Activated CD4-positive, alpha-beta memory T cell treated with anti-CD3 and anti-CD28 coated beads for 36 hours (primary cell): Measurements from ENCODE around the gene IKZF1. TPM values are rescaled to one million over a fixed set of nuclear protein-coding genes. Genes with fewer than 3 reads are reported as not detected.

Experiments used
- CTCF ChIA-PET: fragments of 350-600 bp; sonication (Branson Sonifier 250); formaldehyde crosslinking; loops from one replicate; lab custom pipeline; 2021; ENCODE audit warnings: antibody characterized with exemption, inconsistent platforms; lab: Charles Lee
- POLR2A ChIA-PET: fragments of 350-600 bp; sonication (Branson Sonifier 250); formaldehyde crosslinking; loops from one replicate; lab custom pipeline; 2021; ENCODE audit warnings: antibody characterized with exemption; lab: Charles Lee
- DNase-seq: peaks from one replicate; pipeline ENCODE4 v3.0.0-alpha.2; 2020
- H3K27ac Mint-ChIP-seq: one replicate; pipeline ENCODE4 v1.8.0; 2021; ENCODE audit warnings: mixed read lengths
- H3K27me3 Mint-ChIP-seq: one replicate; pipeline ENCODE4 v1.8.0; 2021; ENCODE audit warnings: mixed read lengths
- H3K36me3 Mint-ChIP-seq: one replicate; pipeline ENCODE4 v1.8.0; 2021; ENCODE audit warnings: mixed read lengths
- H3K4me1 Mint-ChIP-seq: one replicate; pipeline ENCODE4 v1.8.0; 2021; ENCODE audit warnings: low read depth, mixed read lengths
- H3K4me3 Mint-ChIP-seq: one replicate; pipeline ENCODE4 v1.8.0; 2021; ENCODE audit warnings: mild to moderate bottlenecking, mixed read lengths
- H3K9me3 Mint-ChIP-seq: one replicate; pipeline ENCODE4 v1.8.0; 2021; ENCODE audit warnings: mixed read lengths
- intact Hi-C: fragments of 100-400 bp; cut with micrococcal nuclease; formaldehyde crosslinking; loops from one replicate; pipeline ENCODE4 v1.15.1; 2023
- total RNA-seq, 2 experiments: library from RNA; stranded (reverse); gene quantifications; one replicate each; pipeline ENCODE4 v1.2.3, GENCODE V29; 2021

IKZF1 gene
- total RNA-seq, 2 experiments from 2014 or later = 207 to 216 TPM

DNA sequence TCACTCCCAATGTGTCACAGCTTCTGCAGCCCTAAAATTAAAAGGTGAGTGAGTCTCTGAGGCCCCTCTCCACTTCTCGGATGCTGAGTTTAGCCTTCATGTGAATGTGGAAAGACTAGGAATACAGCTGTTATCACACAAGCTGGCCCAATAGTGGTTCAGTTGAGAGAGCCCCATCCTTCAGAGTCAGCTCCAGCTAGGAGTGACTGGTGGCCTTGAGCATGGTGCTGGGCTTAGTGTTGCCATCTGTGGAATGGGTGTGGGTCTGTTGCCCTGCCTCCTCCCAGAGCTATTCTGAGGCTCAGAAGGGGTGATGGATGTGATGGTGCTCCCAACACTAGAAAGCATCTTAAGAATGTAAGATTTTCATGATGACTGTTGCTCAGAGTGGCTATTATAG is 89.8 kb downstream of the IKZF1 start:
- no peaks in the 10 kb centered on the region for H3K9me3 Mint-ChIP-seq
- H3K4me1 Mint-ChIP-seq = peaks cover 85% of the 10 kb centered on the region
- peak overlapping the region; percentile 51 for H3K4me3 Mint-ChIP-seq
- DNase-seq = no peak
- ChIA-PET POLR2A (interaction anchor here (0.6 to 2.0 kb wide), 3 partner anchors 22 to 73 kb away, joined by 3 to 7 read pairs (median 3); no protein-coding TSS in a partner anchor), CTCF (interaction anchor here (0.8 to 1.6 kb wide), 2 partner anchors 22 to 26 kb away, joined by 3 to 7 read pairs; no protein-coding TSS in a partner anchor)
- peaks cover 77% of the 10 kb centered on the region for H3K36me3 Mint-ChIP-seq
- peak overlapping the region; percentile 97 for H3K27ac Mint-ChIP-seq
- intact Hi-C loops = no loop called here
- H3K27me3 Mint-ChIP-seq = no peaks in the 10 kb centered on the region

DNA sequence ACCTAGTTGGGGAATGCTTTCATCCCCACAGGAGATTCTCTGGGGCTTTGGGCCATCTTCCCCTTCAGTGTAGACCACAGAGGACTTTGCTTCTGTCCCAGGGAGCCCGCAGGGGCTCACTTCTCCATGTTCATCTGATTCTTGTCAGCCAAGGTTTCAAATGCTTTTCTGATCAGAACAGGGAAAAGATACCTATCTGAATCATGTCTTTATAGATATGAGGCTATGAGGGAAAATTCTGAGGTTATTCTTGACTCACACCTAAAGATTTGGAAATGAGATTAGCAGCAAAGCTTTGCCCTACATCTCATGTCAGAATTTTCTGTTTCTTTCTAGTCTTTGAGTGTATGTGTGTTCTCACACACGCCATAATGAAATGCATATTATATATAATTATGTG is 92.3 kb downstream of the IKZF1 start:
- Mint-ChIP-seq H3K4me3 (peak overlapping the region; percentile 15), H3K27me3 (no peaks in the 10 kb centered on the region), H3K9me3 (no peaks in the 10 kb centered on the region), H3K4me1 (peaks cover 79% of the 10 kb centered on the region), H3K27ac (peak overlapping the region; percentile 84), H3K36me3 (peaks cover 85% of the 10 kb centered on the region)
- peak; percentile 51 for DNase-seq
- CTCF ChIA-PET = interaction anchor here (0.8 to 3.5 kb wide), 6 partner anchors 19 to 304 kb away, joined by 3 to 20 read pairs (median 8); no protein-coding TSS in a partner anchor
- POLR2A ChIA-PET = interaction anchor here (0.8 to 3.0 kb wide), 9 partner anchors 10 to 192 kb away, joined by 3 to 13 read pairs (median 5); no protein-coding TSS in a partner anchor
- intact Hi-C loops = loop anchor here (1.0 to 5.0 kb wide), 10 partner anchors 26 to 726 kb away; no protein-coding TSS in a partner anchor

GRCh38 chr7:50397320-50397970 is 92.9 kb downstream of the IKZF1 start:
- Mint-ChIP-seq H3K4me3 (peak overlapping the region; percentile 20), H3K4me1 (peaks cover 79% of the 10 kb centered on the region), H3K9me3 (no peaks in the 10 kb centered on the region), H3K36me3 (peaks cover 85% of the 10 kb centered on the region), H3K27ac (peak overlapping the region; percentile 84), H3K27me3 (no peaks in the 10 kb centered on the region)
- DNase-seq = peak; percentile 50
- POLR2A ChIA-PET = interaction anchor here (0.8 to 3.0 kb wide), 11 partner anchors 9 to 192 kb away, joined by 3 to 13 read pairs (median 4); no protein-coding TSS in a partner anchor
- CTCF ChIA-PET = interaction anchor here (0.7 to 3.5 kb wide), 9 partner anchors 15 to 305 kb away, joined by 3 to 20 read pairs (median 3); no protein-coding TSS in a partner anchor
- intact Hi-C loops = loop anchor here (1.0 to 5.0 kb wide), 10 partner anchors 26 to 726 kb away; no protein-coding TSS in a partner anchor

GRCh38 chr7:50397971-50398324 is 93.4 kb downstream of the IKZF1 start:
- Mint-ChIP-seq H3K9me3 (no peaks in the 10 kb centered on the region), H3K36me3 (peaks cover 85% of the 10 kb centered on the region), H3K4me1 (peaks cover 79% of the 10 kb centered on the region), H3K27me3 (no peaks in the 10 kb centered on the region), H3K4me3 (no peak overlapping the region), H3K27ac (peak overlapping the region; percentile 84)
- POLR2A ChIA-PET = interaction anchor here (1.0 to 3.0 kb wide), 9 partner anchors 9 to 83 kb away, joined by 3 to 13 read pairs (median 5); no protein-coding TSS in a partner anchor
- intact Hi-C loops = loop anchor here (1.0 to 5.0 kb wide), 10 partner anchors 27 to 725 kb away; no protein-coding TSS in a partner anchor
- CTCF ChIA-PET = interaction anchor here (0.7 to 3.5 kb wide), 7 partner anchors 15 to 193 kb away, joined by 3 to 20 read pairs (median 6); no protein-coding TSS in a partner anchor
- DNase-seq = peak; percentile 65

DNA sequence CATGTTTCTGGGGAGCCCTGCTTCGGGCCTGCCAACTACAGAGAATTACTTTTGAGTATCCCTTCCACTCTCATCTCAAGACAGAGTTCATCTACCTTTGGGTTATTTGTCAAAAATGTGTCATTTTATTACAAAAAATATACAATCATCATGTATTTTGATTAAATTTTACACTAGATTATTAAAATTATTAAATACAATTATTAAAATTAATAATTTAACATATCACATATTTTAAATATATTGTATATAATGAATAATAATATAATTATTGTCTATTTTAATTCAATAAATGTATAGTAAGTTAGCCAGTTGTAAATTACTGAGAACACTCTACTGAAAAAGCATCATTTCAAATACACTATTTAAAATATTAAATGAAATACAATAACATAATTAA is 94.7 kb downstream of the IKZF1 start:
- no peak overlapping the region for H3K4me3 Mint-ChIP-seq
- DNase-seq = no peak
- no peak overlapping the region for H3K27ac Mint-ChIP-seq
- intact Hi-C loops = loop anchor here (5.0 kb wide), 1 partner anchor 263 kb away; no protein-coding TSS in a partner anchor
- H3K4me1 Mint-ChIP-seq = peaks cover 79% of the 10 kb centered on the region
- peaks cover 84% of the 10 kb centered on the region for H3K36me3 Mint-ChIP-seq
- ChIA-PET CTCF (interaction anchor here (0.7 to 3.5 kb wide), 5 partner anchors 17 to 287 kb away, joined by 3 to 20 read pairs (median 6); no protein-coding TSS in a partner anchor), POLR2A (no interaction called here)
- H3K27me3 Mint-ChIP-seq = no peaks in the 10 kb centered on the region
- H3K9me3 Mint-ChIP-seq = no peaks in the 10 kb centered on the region

DNA sequence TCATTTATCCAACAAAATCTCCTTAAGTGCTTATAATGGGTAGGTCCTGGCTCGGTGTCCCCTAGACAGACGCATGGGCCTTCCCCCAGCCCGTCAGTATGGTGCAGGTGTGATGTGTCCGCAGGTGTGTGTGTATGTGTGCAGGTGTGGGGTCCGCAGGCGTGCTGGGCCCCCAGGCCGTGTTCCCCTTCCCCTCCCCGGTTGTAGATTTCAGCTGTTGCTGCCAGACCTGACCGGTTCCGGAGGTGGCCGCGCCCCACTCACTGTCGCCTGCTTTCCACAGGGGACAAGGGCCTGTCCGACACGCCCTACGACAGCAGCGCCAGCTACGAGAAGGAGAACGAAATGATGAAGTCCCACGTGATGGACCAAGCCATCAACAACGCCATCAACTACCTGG is 95.1 kb downstream of the IKZF1 start:
- no peak overlapping the region for H3K4me3 Mint-ChIP-seq
- ChIA-PET CTCF (interaction anchor here (2.7 to 3.5 kb wide), 2 partner anchors 18 to 194 kb away, joined by 13 to 20 read pairs; no protein-coding TSS in a partner anchor), POLR2A (no interaction called here)
- intact Hi-C loops = loop anchor here (5.0 kb wide), 1 partner anchor 263 kb away; no protein-coding TSS in a partner anchor
- no peak overlapping the region for H3K27ac Mint-ChIP-seq
- DNase-seq = no peak
- no peaks in the 10 kb centered on the region for H3K9me3 Mint-ChIP-seq
- no peaks in the 10 kb centered on the region for H3K27me3 Mint-ChIP-seq
- H3K4me1 Mint-ChIP-seq = peaks cover 79% of the 10 kb centered on the region
- peaks cover 82% of the 10 kb centered on the region for H3K36me3 Mint-ChIP-seq

DNA sequence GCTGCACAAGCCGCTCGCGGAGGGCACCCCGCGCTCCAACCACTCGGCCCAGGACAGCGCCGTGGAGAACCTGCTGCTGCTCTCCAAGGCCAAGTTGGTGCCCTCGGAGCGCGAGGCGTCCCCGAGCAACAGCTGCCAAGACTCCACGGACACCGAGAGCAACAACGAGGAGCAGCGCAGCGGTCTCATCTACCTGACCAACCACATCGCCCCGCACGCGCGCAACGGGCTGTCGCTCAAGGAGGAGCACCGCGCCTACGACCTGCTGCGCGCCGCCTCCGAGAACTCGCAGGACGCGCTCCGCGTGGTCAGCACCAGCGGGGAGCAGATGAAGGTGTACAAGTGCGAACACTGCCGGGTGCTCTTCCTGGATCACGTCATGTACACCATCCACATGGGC is 95.6 kb downstream of the IKZF1 start:
- intact Hi-C loops = no loop called here
- no peak overlapping the region for H3K27ac Mint-ChIP-seq
- no peak for DNase-seq
- no peaks in the 10 kb centered on the region for H3K27me3 Mint-ChIP-seq
- CTCF ChIA-PET = interaction anchor here (3.5 kb wide), 1 partner anchor 17 kb away, joined by 20 read pairs; no protein-coding TSS in a partner anchor
- POLR2A ChIA-PET = no interaction called here
- H3K36me3 Mint-ChIP-seq = peaks cover 80% of the 10 kb centered on the region
- peaks cover 83% of the 10 kb centered on the region for H3K4me1 Mint-ChIP-seq
- H3K4me3 Mint-ChIP-seq = no peak overlapping the region
- H3K9me3 Mint-ChIP-seq = no peaks in the 10 kb centered on the region

GRCh38 chr7:50404392-50404791 is 99.9 kb downstream of the IKZF1 start:
- intact Hi-C loops = no loop called here
- no peak overlapping the region for H3K4me3 Mint-ChIP-seq
- no peak for DNase-seq
- H3K4me1 Mint-ChIP-seq = peaks cover 81% of the 10 kb centered on the region
- H3K27ac Mint-ChIP-seq = peak overlapping the region; percentile 49
- POLR2A ChIA-PET = no interaction called here
- H3K36me3 Mint-ChIP-seq = peaks cover 49% of the 10 kb centered on the region
- H3K9me3 Mint-ChIP-seq = no peaks in the 10 kb centered on the region
- CTCF ChIA-PET = interaction anchor here (1.2 to 1.9 kb wide), 3 partner anchors 12 to 199 kb away, joined by 3 to 11 read pairs (median 3); no protein-coding TSS in a partner anchor
- no peaks in the 10 kb centered on the region for H3K27me3 Mint-ChIP-seq

GRCh38 chr7:50405221-50405620 is 100.7 kb downstream of the IKZF1 start:
- H3K36me3 Mint-ChIP-seq = peaks cover 41% of the 10 kb centered on the region
- POLR2A ChIA-PET = no interaction called here
- H3K4me1 Mint-ChIP-seq = peaks cover 80% of the 10 kb centered on the region
- H3K4me3 Mint-ChIP-seq = no peak overlapping the region
- H3K27me3 Mint-ChIP-seq = no peaks in the 10 kb centered on the region
- CTCF ChIA-PET = interaction anchor here (1.0 to 3.2 kb wide), 3 partner anchors 11 to 31 kb away, joined by 3 to 11 read pairs (median 3); no protein-coding TSS in a partner anchor
- no peak for DNase-seq
- intact Hi-C loops = no loop called here
- H3K9me3 Mint-ChIP-seq = no peaks in the 10 kb centered on the region
- H3K27ac Mint-ChIP-seq = peak overlapping the region; percentile 63

- CTCF ChIA-PET = interaction anchor here (1.2 to 3.2 kb wide), 3 partner anchors 11 to 314 kb away, joined by 5 to 11 read pairs (median 7); partner anchors contain the start of gene ZPBP
- POLR2A ChIA-PET = interaction anchor here (1.0 kb wide), 1 partner anchor 9 kb away, joined by 5 read pairs; no protein-coding TSS in a partner anchor
- Mint-ChIP-seq H3K9me3 (no peaks in the 10 kb centered on the region), H3K27me3 (no peaks in the 10 kb centered on the region), H3K4me1 (peaks cover 76% of the 10 kb centered on the region), H3K4me3 (no peak overlapping the region), H3K36me3 (peaks cover 24% of the 10 kb centered on the region), H3K27ac (peak overlapping the region; percentile 9)
- intact Hi-C loops = no loop called here
- no peak for DNase-seq
These were observed 102.4 kb downstream of the IKZF1 start for GRCh38 chr7:50406935-50407334.

DNA sequence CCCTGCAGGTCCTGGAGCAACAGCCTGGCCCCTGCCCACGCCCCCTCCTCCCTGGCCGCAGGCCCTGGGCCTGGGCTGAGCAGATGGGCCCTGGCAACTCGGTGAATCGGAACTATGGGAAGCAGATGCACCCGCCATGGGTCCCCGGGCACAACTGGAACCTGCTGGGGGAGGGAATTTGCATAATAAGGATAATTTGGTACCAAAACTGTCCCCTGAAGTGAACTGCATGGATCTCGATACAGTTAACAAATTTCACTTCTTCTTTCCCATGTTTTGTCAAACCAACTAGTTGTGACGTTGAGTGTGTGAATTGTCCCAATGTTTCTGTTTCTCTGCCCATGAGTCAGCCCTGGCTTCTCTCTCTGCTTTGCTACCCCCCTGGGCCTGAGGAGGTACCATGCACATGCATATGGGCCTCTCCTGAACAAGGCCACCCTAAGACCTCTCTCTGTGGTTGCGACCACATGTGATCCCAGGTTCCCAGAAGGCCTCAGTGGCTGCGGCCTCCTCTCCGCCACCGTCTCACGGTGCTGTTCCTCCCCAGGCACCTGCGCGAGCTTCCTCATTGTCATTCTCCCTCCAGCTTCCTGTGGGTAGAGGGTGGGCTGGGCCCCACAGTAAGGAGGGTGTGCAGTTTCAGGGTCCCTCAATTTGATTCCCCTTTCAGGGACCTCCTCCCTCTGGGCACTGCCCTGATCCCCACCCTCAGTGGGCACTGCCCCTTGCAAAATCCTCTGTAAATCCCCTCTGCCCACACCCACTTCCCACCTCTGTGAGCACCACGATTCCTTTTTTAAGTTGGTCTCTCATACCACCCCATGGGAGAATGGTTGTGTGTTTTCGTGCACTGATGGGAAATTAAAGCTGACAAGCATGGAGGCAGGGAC is 105.6 kb downstream of the IKZF1 start:
- no peaks in the 10 kb centered on the region for H3K27me3 Mint-ChIP-seq
- no peak overlapping the region for H3K4me3 Mint-ChIP-seq
- H3K9me3 Mint-ChIP-seq = no peaks in the 10 kb centered on the region
- ChIA-PET CTCF (interaction anchor here (1.3 to 1.5 kb wide), 2 partner anchors 8 to 204 kb away, joined by 3 read pairs; no protein-coding TSS in a partner anchor), POLR2A (no interaction called here)
- intact Hi-C loops = no loop called here
- no peak overlapping the region for H3K27ac Mint-ChIP-seq
- no peak for DNase-seq
- peaks cover 1% of the 10 kb centered on the region for H3K36me3 Mint-ChIP-seq
- peaks cover 44% of the 10 kb centered on the region for H3K4me1 Mint-ChIP-seq
